Esophagus muscularis mucosa (tissue), 3 donors: ENCODE results near the gene SERPINA1.

ENCODE experiments used
- CTCF ChIP-seq, 3 experiments: fragments of 200-600 bp in 2 of 3; fragments of 450-650 bp in 1 of 3; sonication (generic) in 2 of 3; IDR thresholded peaks; one replicate each; pipeline ENCODE4 v1.5.1; 2017 to 2019; ENCODE audit warnings: antibody characterized with exemption in 3 of 3, mild to moderate bottlenecking in 2 of 3, moderate library complexity in 1 of 3
- POLR2A ChIP-seq: fragments of 450-650 bp; IDR thresholded peaks from one replicate; pipeline ENCODE4 v1.6.1; 2017; ENCODE audit warnings: antibody characterized with exemption, moderate library complexity, mild to moderate bottlenecking, low read depth
- POLR2AphosphoS5 ChIP-seq, 2 donors: sonication (generic); formaldehyde crosslinking; IDR thresholded peaks; one replicate each; pipeline ENCODE4 v1.6.1; 2017; ENCODE audit warnings: antibody characterized with exemption in 2 of 2

- TF ChIP-seq CTCF (IDR thresholded peaks at IDR 0.05) (no peak), POLR2A (no peak), POLR2AphosphoS5 (IDR thresholded peaks at IDR 0.05) (no peak)
Measured at GRCh38 chr14:94400422-94400841, 12.0 kb upstream of the SERPINA1 start.
